Measurements from ENCODE around the gene TP53TG3B. TPM values are rescaled to one million over a fixed set of nuclear protein-coding genes. Genes with fewer than 3 reads are reported as not detected.
A peak's percentile ranks its signal among the peaks of the same experiment; 100 is the strongest.
"Not testable (repeated sequence)": the region's sequence is repeated elsewhere in the genome, so short reads cannot be mapped to it uniquely, and the experiment has no call there.

TP53TG3B gene
- total RNA-seq = not detected

- not testable (repeated sequence) for DNase-seq; ATAC-seq (ENCODE audit: low FRiP score in 2 of 2); H3K27ac ChIP-seq; H3K27me3 ChIP-seq; H3K4me1 ChIP-seq; H3K36me3 ChIP-seq; H3K4me3 ChIP-seq; H3K9me3 ChIP-seq
- WGBS, 2 donors = no CpG with 5 or more reads among the region's 25 CpGs
Measured at GRCh38 chr16:33360541-33360940, at the start of gene TP53TG3B. Gene TP53TG3B (plus strand): TSS chr16:33360841. CDS start chr16:33360909, 68 bp downstream.

DNA sequence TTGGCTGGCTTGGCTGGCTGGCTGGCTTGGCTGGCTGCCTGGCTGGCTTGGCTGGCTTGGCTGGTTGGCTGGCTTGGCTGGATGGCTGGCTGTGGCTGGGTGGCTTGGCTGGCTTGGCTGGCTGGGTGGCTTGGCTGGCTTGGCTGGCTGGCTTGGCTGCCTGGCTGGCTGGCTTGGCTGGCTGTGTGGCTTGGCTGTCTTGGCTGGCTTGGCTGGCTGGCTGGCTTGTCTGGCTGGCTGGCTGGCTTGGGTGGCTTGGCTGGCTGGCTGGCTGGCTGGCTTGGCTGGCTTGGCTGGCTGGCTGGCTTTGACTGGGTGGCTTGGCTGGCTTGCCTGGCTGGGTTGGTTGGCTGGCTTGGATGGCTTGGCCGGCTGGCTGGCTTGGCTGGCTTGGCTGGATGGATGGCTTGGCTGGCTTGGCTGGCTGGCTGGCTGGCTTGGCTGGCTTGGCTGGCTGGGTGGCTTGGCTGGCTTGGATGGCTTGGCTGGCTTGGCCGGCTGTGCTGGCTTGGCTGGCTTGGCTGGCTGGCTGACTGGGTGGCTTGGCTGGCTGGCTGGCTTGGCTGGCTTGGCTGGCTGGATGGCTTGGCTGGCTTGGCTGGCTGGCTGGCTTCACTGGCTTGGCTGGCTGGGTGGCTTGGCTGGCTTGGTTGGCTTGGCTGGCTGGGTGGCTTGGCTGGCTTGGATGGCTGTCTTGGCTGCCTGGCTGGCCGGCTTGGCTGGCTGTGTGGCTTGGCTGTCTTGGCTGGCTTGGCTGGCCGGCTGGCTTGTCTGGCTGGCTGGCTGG, 24.2 kb upstream of the TP53TG3B start:
- ATAC-seq (ENCODE audit: low FRiP score in 2 of 2) = peak in 1 of 2 donors; percentile 64
- H3K27ac ChIP-seq, H3K4me1 ChIP-seq, H3K36me3 ChIP-seq, H3K27me3 ChIP-seq, H3K4me3 ChIP-seq: not testable (repeated sequence)
- DNase-seq = peak in 1 of 2 donors; percentile 73
- 54 to 57% methylated on average over 3 to 4 of the region's 4 CpGs for WGBS, 2 donors
- H3K9me3 ChIP-seq = peaks cover 0 to 26% (median 1%) of the 10 kb centered on the region in 4 donors

- H3K4me3 ChIP-seq, H3K27me3 ChIP-seq, H3K36me3 ChIP-seq, H3K27ac ChIP-seq, H3K4me1 ChIP-seq: not testable (repeated sequence)
- H3K9me3 ChIP-seq = peaks cover 0 to 26% (median 1%) of the 10 kb centered on the region in 4 donors
- ATAC-seq (ENCODE audit: low FRiP score in 2 of 2) (peak in 1 of 2 donors; percentile 31), DNase-seq (peak in 1 of 2 donors; percentile 79)
- 64 to 67% methylated on average over 5 of the region's 5 CpGs for WGBS, 2 donors
Measured at GRCh38 chr16:33337627-33338542, 22.8 kb upstream of the TP53TG3B start.

DNA sequence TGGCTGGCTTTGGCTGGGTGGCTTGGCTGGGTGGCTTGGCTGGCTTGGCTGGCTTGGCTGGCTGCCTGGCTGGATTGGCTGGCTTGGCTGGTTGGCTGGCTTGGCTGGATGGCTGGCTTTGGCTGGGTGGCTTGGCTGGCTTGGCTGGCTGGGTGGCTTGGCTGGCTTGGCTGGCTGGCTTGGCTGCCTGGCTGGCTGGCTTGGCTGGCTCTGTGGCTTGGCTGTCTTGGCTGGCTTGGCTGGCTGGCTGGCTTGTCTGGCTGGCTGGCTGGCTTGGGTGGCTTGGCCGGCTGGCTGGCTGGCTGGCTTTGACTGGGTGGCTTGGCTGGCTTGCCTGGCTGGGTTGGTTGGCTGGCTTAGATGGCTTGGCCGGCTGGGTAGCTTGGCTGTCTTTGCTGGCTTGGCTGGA, 22.1 kb upstream of the TP53TG3B start:
- not testable (repeated sequence) for H3K27me3 ChIP-seq; ATAC-seq (ENCODE audit: low FRiP score in 2 of 2); H3K4me3 ChIP-seq; H3K4me1 ChIP-seq; H3K36me3 ChIP-seq; H3K27ac ChIP-seq
- 70 to 79% methylated on average over 2 of the region's 2 CpGs for whole genome bisulfite sequencing, 2 donors
- H3K9me3 ChIP-seq = peaks cover 0 to 26% (median 1%) of the 10 kb centered on the region in 4 donors
- DNase-seq = peak in 1 of 2 donors; percentile 51

GRCh38 chr16:33339093-33340061, 21.3 kb upstream of the TP53TG3B start:
- H3K4me3 ChIP-seq, H3K27ac ChIP-seq, H3K36me3 ChIP-seq, H3K27me3 ChIP-seq, H3K4me1 ChIP-seq: not testable (repeated sequence)
- H3K9me3 ChIP-seq = peaks cover 0 to 26% (median 1%) of the 10 kb centered on the region in 4 donors
- DNase-seq = peak in 1 of 2 donors; percentile 63
- ATAC-seq (ENCODE audit: low FRiP score in 2 of 2) = peak; percentile 92 to 95
- 81 to 82% methylated on average over 2 to 4 of the region's 4 CpGs for WGBS, 2 donors

Small RNAs within 50 kb of the gene (small RNA-seq; reads per million reads assigned to genes)
- 0 reads per million in 4 donors for gene AC141257.3
- 0 reads per million in 4 donors for gene AC141257.4

Other genes starting within 250 kb of the TP53TG3B start
- under 1 TPM in 2 of 6 donors, not detected in 4; 0.27 to 0.30 TPM for gene TP53TG3C, start 166.6 kb upstream of the TP53TG3B start, total RNA-seq
- not detected for gene TP53TG3E, start 56.5 kb upstream of the TP53TG3B start, total RNA-seq
- gene TP53TG3F, start 98.8 kb downstream of the TP53TG3B start, total RNA-seq = not detected